KMS-11 (cell line): ENCODE results near the gene PRR19.
"Not testable (repeated sequence)": the region's sequence is repeated elsewhere in the genome, so short reads cannot be mapped to it uniquely, and the experiment has no call there.

Experiments used
- H2AFZ ChIP-seq: fragments of 200-600 bp; sonication (generic); 2 replicates; pipeline ENCODE4 v1.6.1; 2016; ENCODE audit warnings: antibody characterized with exemption, mixed run types, low read depth
- H3K27ac ChIP-seq: fragments of 200-600 bp; sonication (generic); 2 replicates; pipeline ENCODE4 v1.6.1; 2016; ENCODE audit warnings: mild to moderate bottlenecking, mixed run types
- H3K27me3 ChIP-seq: fragments of 200-600 bp; sonication (generic); 2 replicates; pipeline ENCODE4 v1.6.1; 2017; ENCODE audit warnings: mild to moderate bottlenecking, low read depth, mixed run types, moderate library complexity; ENCODE audit not compliant: insufficient read depth
- H3K36me3 ChIP-seq: fragments of 200-600 bp; sonication (generic); 2 replicates; pipeline ENCODE4 v1.6.1; 2017; ENCODE audit warnings: mild to moderate bottlenecking, mixed run types; ENCODE audit not compliant: insufficient read depth
- H3K4me1 ChIP-seq: fragments of 200-600 bp; sonication (generic); 2 replicates; pipeline ENCODE4 v1.6.1; 2016; ENCODE audit warnings: mild to moderate bottlenecking, low read depth, mixed run types; ENCODE audit not compliant: poor library complexity, severe bottlenecking
- H3K4me2 ChIP-seq: fragments of 200-600 bp; sonication (generic); 2 replicates; pipeline ENCODE4 v1.7.0; 2016; ENCODE audit warnings: mild to moderate bottlenecking, mixed run types
- H3K4me3 ChIP-seq: fragments of 200-600 bp; sonication (generic); IDR thresholded peaks from 2 replicates; pipeline ENCODE4 v1.6.1; 2017; ENCODE audit warnings: low read depth, low read length, mixed read lengths; ENCODE audit not compliant: insufficient read depth
- H3K79me2 ChIP-seq: fragments of 200-600 bp; sonication (generic); 2 replicates; pipeline ENCODE4 v1.6.1; 2016; ENCODE audit warnings: low read depth, mixed run types; ENCODE audit not compliant: insufficient read depth
- H3K9ac ChIP-seq: fragments of 200-600 bp; sonication (generic); 2 replicates; pipeline ENCODE4 v1.6.1; 2016; ENCODE audit warnings: mild to moderate bottlenecking, mixed run types
- H4K20me1 ChIP-seq: fragments of 200-600 bp; sonication (generic); 2 replicates; pipeline ENCODE4 v1.6.1; 2016; ENCODE audit warnings: mild to moderate bottlenecking, mixed run types; ENCODE audit not compliant: insufficient read depth
- CTCF ChIP-seq: fragments of 200-600 bp; sonication (generic); conservative IDR thresholded peaks from 2 replicates; pipeline ENCODE4 v1.6.1; 2017; ENCODE audit warnings: low read depth, mild to moderate bottlenecking, antibody characterized with exemption, low read length, moderate library complexity, mixed read lengths

The PRR19 gene

DNA sequence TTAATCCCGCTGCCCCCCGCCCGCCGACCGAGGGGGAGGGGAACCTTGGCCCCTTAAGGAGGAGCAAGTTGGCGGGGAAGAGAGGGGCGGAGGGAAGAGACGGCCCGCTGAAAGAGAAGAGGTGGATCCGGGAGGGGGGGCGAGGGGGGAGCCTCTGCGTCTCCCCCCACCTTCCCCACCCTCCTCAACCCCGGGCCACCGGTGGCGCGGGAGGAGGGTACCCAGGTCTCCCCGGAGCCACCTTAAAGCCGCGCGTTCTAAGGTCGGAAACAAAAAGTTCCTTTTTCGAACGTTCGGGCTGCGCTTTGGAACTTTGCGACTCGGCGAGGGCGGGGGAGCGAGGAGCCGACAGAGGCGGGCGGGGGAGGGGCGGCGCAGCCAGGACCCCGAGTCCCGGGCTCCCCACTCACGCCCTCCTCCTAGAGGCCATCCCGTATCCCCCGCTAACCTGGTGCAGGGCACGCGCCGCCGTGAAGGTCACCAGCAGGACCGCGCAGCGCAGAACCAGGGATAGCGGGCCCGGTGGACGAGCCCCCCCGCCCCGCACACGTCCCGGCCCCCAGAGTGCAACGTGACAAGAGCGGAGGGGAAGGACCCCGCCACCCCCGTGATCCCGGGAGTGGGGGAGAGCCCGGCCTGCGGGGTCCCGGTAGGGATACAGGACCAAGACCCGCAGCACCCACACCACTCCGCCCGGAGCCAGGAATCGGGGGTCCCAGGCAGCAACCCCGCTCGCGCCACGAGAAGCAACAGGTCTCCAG lies 47.7 kb upstream of the PRR19 start:
- Histone ChIP-seq H4K20me1 (no peaks in the 10 kb centered on the region), H3K27me3 (peaks cover 10% of the 10 kb centered on the region; the same call in 1 of the 2 replicates), H3K79me2 (peaks cover 25% of the 10 kb centered on the region; the same call in 1 of the 2 replicates), H3K36me3 (no peaks in the 10 kb centered on the region), H3K9ac (peak overlapping the region; percentile 89), H3K4me2 (peak overlapping the region; percentile 60), H3K4me1 (peaks cover 8% of the 10 kb centered on the region), H2AFZ (peak overlapping the region; percentile 35), H3K27ac (peak overlapping the region; percentile 77), H3K4me3 (peak overlapping the region; percentile 21)
- TF ChIP-seq CTCF: 0 out of 2 replicates have a peak, but pooled peaks have one; percentile 0

DNA sequence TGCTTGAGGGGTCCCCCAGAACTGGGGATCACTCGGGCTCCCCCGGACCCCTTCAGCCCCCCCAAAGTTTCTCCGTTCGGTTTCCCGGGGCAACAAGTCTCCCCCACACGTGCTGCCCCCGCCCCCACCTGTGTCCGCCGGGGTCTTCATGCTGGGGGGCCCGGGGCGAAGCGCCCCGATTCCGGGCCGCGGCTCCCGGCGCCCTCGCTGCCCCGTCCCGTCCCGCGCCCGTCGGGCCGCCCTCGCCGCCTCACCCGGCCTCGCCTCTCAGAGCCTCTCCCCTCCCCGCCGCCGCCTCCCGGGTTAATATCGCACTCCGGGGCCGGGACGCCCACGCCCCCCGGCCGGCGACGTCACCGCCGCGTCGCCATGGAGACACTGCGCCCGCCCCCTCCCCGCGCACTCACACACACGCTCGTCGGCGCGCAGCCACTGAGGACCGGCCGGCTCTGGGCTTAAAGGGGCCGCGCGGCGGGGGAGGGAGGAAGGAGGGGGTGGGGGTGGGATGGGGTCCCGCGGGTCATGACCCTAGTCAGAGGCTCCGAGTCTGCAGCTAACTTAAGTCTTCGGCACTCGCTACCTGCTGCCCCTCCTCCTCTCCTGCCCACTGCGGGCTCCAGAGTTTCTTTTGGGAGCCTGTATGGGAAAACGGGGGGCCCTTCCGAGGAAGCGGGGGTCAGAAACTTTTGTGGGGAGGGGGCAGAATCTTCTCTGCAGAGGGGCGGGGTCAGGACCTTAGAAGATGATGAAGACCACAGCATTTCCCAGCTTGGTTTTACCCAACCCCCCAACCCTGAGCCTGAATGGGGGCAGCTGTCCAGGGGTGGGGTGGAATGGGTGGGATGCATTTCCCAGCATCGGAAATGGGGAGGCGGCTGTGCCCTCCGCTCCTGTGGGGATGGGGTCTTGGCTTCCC lies 46.8 kb upstream of the PRR19 start, which contains the start of gene ERF:
Gene ERF, minus strand, starts transcription at position 279 of the 916 bp plus-strand sequence. Its CDS starts 129 bp downstream, at position 150.
- Histone ChIP-seq H3K36me3 (no peaks in the 10 kb centered on the region), H4K20me1 (no peaks in the 10 kb centered on the region), H3K4me3 (peak within 1 kb of the TSS; percentile 21), H3K4me1 (peaks cover 8% of the 10 kb centered on the region), H3K79me2 (peaks cover 23% of the 10 kb centered on the region; the same call in 1 of the 2 replicates), H3K9ac (peak within 1 kb of the TSS; percentile 89), H2AFZ (peak within 1 kb of the TSS; percentile 69), H3K4me2 (peak within 1 kb of the TSS; percentile 86), H3K27ac (peak within 1 kb of the TSS; percentile 77), H3K27me3 (peaks cover 10% of the 10 kb centered on the region; the same call in 1 of the 2 replicates)
- TF ChIP-seq CTCF: no peak

DNA sequence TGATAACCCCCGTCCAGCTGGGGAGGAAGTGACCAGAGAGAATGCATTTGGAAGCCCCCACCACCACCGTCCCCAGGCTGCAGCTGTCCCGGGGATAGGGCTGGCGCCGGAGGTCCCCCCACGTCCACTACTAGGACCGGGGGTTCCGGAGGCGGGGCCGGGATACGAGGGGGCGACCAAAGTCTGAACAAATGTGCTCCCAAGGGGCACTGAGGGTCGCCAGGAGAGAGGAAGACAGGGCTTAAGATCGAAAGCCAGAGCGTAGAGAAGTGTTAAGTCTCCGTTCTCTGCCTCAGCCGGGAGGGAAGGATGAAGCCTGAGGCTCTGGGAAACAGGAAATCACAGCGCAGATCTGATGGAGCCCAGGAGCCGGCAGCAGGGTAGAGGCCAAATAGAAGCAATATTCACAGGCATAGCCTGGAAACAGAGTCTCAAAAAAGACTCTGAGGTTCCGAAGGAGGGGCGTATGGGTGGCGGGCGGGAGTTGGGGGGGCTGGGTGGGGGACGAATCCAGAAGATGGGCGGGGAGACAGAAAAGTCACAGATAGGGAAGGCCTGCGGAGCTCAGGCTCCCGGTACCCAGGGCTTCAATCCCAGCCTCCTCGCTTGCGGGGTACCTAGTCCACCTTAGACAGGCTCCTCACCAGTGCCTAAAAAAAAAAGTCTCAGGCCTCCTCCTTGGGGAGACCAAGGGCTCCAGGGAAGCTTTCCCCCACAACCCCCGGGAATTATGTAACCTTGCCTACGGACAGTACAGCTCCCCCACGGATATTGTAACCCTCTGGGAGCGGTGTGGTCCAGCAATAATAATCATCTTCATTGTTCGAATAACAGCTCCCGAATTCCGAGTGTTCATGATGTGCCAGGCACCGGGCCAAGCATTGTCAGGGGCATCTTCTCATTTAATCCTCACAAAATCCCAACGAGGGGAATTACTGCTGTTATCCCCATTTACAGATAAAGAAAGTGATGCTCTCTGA lies 45.9 kb upstream of the PRR19 start:
- H2AFZ ChIP-seq: peak overlapping the region; percentile 69
- H4K20me1 ChIP-seq: no peaks in the 10 kb centered on the region
- H3K27me3 ChIP-seq: peaks cover 10% of the 10 kb centered on the region; the same call in 1 of the 2 replicates
- no peaks in the 10 kb centered on the region for H3K36me3 ChIP-seq
- peak overlapping the region; percentile 14; the same call in 1 of the 2 replicates for H3K9ac ChIP-seq
- H3K27ac ChIP-seq: no peak overlapping the region
- peak overlapping the region; percentile 86 for H3K4me2 ChIP-seq
- H3K4me3 ChIP-seq: no peak overlapping the region
- peaks cover 8% of the 10 kb centered on the region for H3K4me1 ChIP-seq
- no peak for TF ChIP-seq CTCF
- H3K79me2 ChIP-seq: peaks cover 13% of the 10 kb centered on the region; the same call in 1 of the 2 replicates

DNA sequence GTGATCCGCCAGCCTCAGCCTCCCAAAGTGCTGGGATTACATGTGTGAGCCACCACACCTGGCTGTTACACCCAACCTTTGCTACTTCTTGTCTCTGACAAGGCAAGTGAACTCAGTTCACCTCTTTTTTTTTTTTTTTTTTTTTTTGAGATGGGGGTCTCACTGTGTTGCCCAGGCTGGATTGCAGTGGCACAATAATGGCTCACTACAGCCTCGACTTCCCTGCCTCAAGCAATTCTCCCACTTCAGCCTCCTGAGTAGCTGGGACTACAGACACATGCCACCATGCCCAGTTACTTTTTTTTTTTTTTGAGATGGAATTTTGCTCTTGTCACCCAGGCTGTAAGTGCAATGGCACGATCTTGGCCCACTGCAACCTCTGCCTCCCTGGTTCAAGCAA lies 44.1 kb upstream of the PRR19 start:
- not testable (repeated sequence) for H3K4me3 ChIP-seq, H3K4me1 ChIP-seq, H3K36me3 ChIP-seq, H2AFZ ChIP-seq, H3K27me3 ChIP-seq, H3K79me2 ChIP-seq, H3K4me2 ChIP-seq, H3K27ac ChIP-seq, H4K20me1 ChIP-seq, H3K9ac ChIP-seq
